Endothelial cell of umbilical vein (primary cell): ENCODE data around the gene CD48. TPM values are rescaled to one million over a fixed set of nuclear protein-coding genes. Genes with fewer than 3 reads are reported as not detected.

Experiments
- BruUV-seq: library from RNA; stranded (reverse); fragments of 400-500 nt; replicated peaks from 2 replicates; lab custom pipeline; 2021; lab: Mats Ljungman, UMichigan
- CTCF ChIA-PET: fragments of 300-600, 350-600 bp; sonication (Branson Sonifier 250); formaldehyde crosslinking; loops from one replicate; lab custom pipeline; 2021; ENCODE audit warnings: antibody characterized with exemption, inconsistent platforms; lab: Charles Lee
- POLR2A ChIA-PET: fragments of 300-600, 350-600 bp; sonication (Branson Sonifier 250); formaldehyde crosslinking; loops from one replicate; lab custom pipeline; 2021; ENCODE audit warnings: antibody characterized with exemption, inconsistent platforms; lab: Charles Lee
- DNase-seq: peaks from one replicate; pipeline ENCODE4 v3.0.0-alpha.2; 2011; ENCODE audit warnings: low read depth, low spot score
- FAIRE-seq: peaks from 2 replicates; lab custom pipeline; 2011; peaks lifted over from hg19 to GRCh38; lab: Jason Lieb, UNC
- H2AFZ ChIP-seq: 2 replicates; pipeline ENCODE4 v1.6.0; 2012; ENCODE audit warnings: low read depth, low read length, control low read depth, inconsistent platforms
- H3K27ac ChIP-seq: 2 replicates; pipeline ENCODE4 v1.5.1; 2011; ENCODE audit warnings: low read depth, mild to moderate bottlenecking, control low read depth, low read length, moderate library complexity; ENCODE audit not compliant: insufficient read depth
- H3K27me3 ChIP-seq, 2 experiments: 2 replicates each; pipeline versions ENCODE4 v1.6.0 to v1.6.1; 2011; ENCODE audit warnings: low read length in 2 of 2, mixed read lengths in 1 of 2; ENCODE audit not compliant: control insufficient read depth in 2 of 2, insufficient read depth in 2 of 2
- H3K36me3 ChIP-seq, 2 experiments: 2 replicates in 1 of 2; 3 replicates in 1 of 2; pipeline ENCODE4 v1.5.1; 2011; ENCODE audit warnings: low read length in 2 of 2, mild to moderate bottlenecking in 1 of 2, moderate library complexity in 1 of 2; ENCODE audit not compliant: control insufficient read depth in 2 of 2, insufficient read depth in 2 of 2; ENCODE audit errors: extremely low read depth in 1 of 2
- H3K4me1 ChIP-seq: 3 replicates; pipeline ENCODE4 v1.5.1; 2011; ENCODE audit warnings: mild to moderate bottlenecking, low read length; ENCODE audit not compliant: control insufficient read depth, insufficient read depth; ENCODE audit errors: extremely low read depth
- H3K4me2 ChIP-seq: 2 replicates; pipeline ENCODE4 v1.6.1; 2011; ENCODE audit warnings: low read length, control low read depth, mixed read lengths; ENCODE audit not compliant: insufficient read depth
- H3K4me3 ChIP-seq, 3 experiments: fragments of 200-600 bp in 1 of 3; sonication (generic), shearing (Covaris generic) in 1 of 3; replicated peaks in 1 of 3; 2 replicates each; pipeline ENCODE4 v1.5.1; 2011 to 2016; ENCODE audit warnings: control low read depth in 3 of 3, low read length in 3 of 3, mild to moderate bottlenecking in 2 of 3, inconsistent platforms in 1 of 3, low read depth in 1 of 3, moderate library complexity in 1 of 3; ENCODE audit not compliant: insufficient read depth in 1 of 3
- H3K79me2 ChIP-seq: 2 replicates; pipeline ENCODE4 v1.6.0; 2012; ENCODE audit warnings: low read length, inconsistent platforms; ENCODE audit not compliant: control insufficient read depth, insufficient read depth
- H3K9ac ChIP-seq: replicated peaks from 2 replicates; pipeline ENCODE3; 2011; ENCODE audit warnings: low read length, control low read depth; ENCODE audit not compliant: insufficient read depth; ENCODE audit errors: extremely low read depth
- H3K9me1 ChIP-seq: replicated peaks from 3 replicates; pipeline ENCODE4 v1.6.0; 2011; ENCODE audit warnings: mild to moderate bottlenecking, low read length; ENCODE audit not compliant: control insufficient read depth, insufficient read depth; ENCODE audit errors: extremely low read depth
- H3K9me3 ChIP-seq: replicated peaks from 2 replicates; pipeline ENCODE4 v1.5.1; 2012; ENCODE audit warnings: low read length, inconsistent platforms; ENCODE audit not compliant: control insufficient read depth, insufficient read depth
- H4K20me1 ChIP-seq: replicated peaks from 2 replicates; pipeline ENCODE3; 2011; ENCODE audit warnings: mild to moderate bottlenecking, low read length; ENCODE audit not compliant: control insufficient read depth, insufficient read depth; ENCODE audit errors: extremely low read depth
- EZH2 ChIP-seq: IDR thresholded peaks from 2 replicates; pipeline ENCODE4 v1.6.1; 2012; ENCODE audit warnings: borderline replicate concordance, low read depth, mild to moderate bottlenecking, moderate library complexity, low read length, inconsistent platforms; ENCODE audit not compliant: severe bottlenecking
- FOS ChIP-seq: IDR thresholded peaks from 2 replicates; pipeline ENCODE4 v1.6.1; 2011; ENCODE audit warnings: mild to moderate bottlenecking, low read length, moderate library complexity, borderline replicate concordance; ENCODE audit not compliant: insufficient read depth
- GATA2 ChIP-seq: IDR thresholded peaks from 2 replicates; pipeline ENCODE4 v1.7.0; 2011; ENCODE audit warnings: low read depth, mild to moderate bottlenecking, moderate library complexity, mixed read lengths, low read length; ENCODE audit not compliant: insufficient read length, insufficient read depth
- JUN ChIP-seq: IDR thresholded peaks from 2 replicates; pipeline ENCODE4 v1.6.1; 2011; ENCODE audit warnings: borderline replicate concordance, low read depth; ENCODE audit not compliant: insufficient read length, insufficient read depth
- MYC ChIP-seq: IDR thresholded peaks from one replicate; pipeline ENCODE4 v1.6.1; 2011; ENCODE audit warnings: mild to moderate bottlenecking, low read depth, low read length
- POLR2A ChIP-seq: IDR thresholded peaks from 2 replicates; pipeline ENCODE4 v1.6.1; 2012; ENCODE audit warnings: low read depth, mild to moderate bottlenecking, control low read depth, low read length
- POLR2AphosphoS5 ChIP-seq: IDR thresholded peaks from 2 replicates; pipeline ENCODE4 v1.6.1; 2012; ENCODE audit warnings: low read depth, mild to moderate bottlenecking, control low read depth, low read length, moderate library complexity; ENCODE audit not compliant: insufficient read depth
- dilution Hi-C: fragments of 300-500 bp; cut with MboI; formaldehyde crosslinking; loops from one replicate; pipeline ENCODE4 v1.15.0; 2019; ENCODE audit warnings: low sequenced_read_pairs; ENCODE audit not compliant: extremely low pct_ligation_motif_present
- intact Hi-C: fragments of 100-400 bp; cut with micrococcal nuclease; formaldehyde crosslinking; loops from one replicate; pipeline ENCODE4 v1.10.0; 2022
- polyA plus RNA-seq, 4 experiments: library from polyadenylated mRNA; depleted of rRNA in 3 of 4; stranded (reverse) in 3 of 4; unstranded in 1 of 4; fragments of >200 nt; gene quantifications; 2 replicates each; pipeline versions ENCODE4 v1.2.1 to v1.2.3, GENCODE V29; 2011 to 2012; ENCODE audit warnings: missing spikeins in 1 of 4
- total RNA-seq: library from RNA; stranded (reverse); gene quantifications from 2 replicates; pipeline ENCODE4 v1.2.3, GENCODE V29; 2021
- TF ChIP-seq, protein P1 (sequence below): IDR thresholded peaks from 2 replicates; pipeline ENCODE4 v1.6.1; 2011; ENCODE audit not compliant: insufficient read depth, insufficient read length
- TF ChIP-seq, protein P2 (sequence below), 2 donors: IDR thresholded peaks; 1 replicate in 1 of 2; 2 replicates in 1 of 2; pipeline ENCODE4 v1.5.1; 2011; ENCODE audit warnings: low read length in 2 of 2, mild to moderate bottlenecking in 2 of 2, moderate library complexity in 2 of 2, control low read depth in 1 of 2, inconsistent platforms in 1 of 2, low read depth in 1 of 2; ENCODE audit not compliant: insufficient read depth in 1 of 2; ENCODE audit errors: extremely low read depth in 1 of 2

CD48 gene
- total and polyA plus RNA-seq, 2 donors (not counting 3 experiments of a cell fraction or from before 2014, with no cell fraction given), result not detected

DNA sequence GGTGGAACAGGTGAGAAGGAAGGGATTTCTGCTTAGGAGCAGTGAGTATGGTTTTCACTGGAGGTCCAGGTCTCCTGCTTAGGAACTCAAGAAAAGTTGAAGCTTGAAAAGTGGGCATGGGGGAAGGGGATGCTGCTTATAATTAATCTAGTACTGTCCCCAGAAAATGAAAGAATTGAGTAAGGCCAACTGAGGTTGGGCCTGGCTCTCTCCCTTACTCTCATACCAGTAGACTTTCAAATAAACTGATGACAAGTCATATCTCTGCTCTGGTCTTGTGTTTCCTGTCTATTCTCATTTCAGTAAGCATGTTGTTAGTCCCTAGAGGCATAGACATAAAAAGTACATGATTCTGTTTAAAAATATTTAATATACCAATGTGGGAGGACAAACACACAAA, 26.4 kb downstream of the CD48 start:
- POLR2A ChIA-PET, result no interaction called here
- CTCF ChIA-PET, result interaction anchor here (1.0 kb wide), 1 partner anchor 10 kb away, joined by 6 read pairs; no protein-coding TSS in a partner anchor
- no peaks in the 10 kb centered on the region for H3K4me1 ChIP-seq
- dilution Hi-C loops (no loop called here), intact Hi-C loops (no loop called here)
- no peak overlapping the region for H3K9ac ChIP-seq
- H3K79me2 ChIP-seq, result no peaks in the 10 kb centered on the region
- no peaks in the 10 kb centered on the region for H3K36me3 ChIP-seq
- H3K27ac ChIP-seq, result no peak overlapping the region
- no peak for DNase-seq
- no peaks in the 10 kb centered on the region for H4K20me1 ChIP-seq
- H3K4me3 ChIP-seq, result no peak overlapping the region
- H2AFZ ChIP-seq, result no peak overlapping the region
- TF ChIP-seq GATA2 (no peak), EZH2 (no peak), FOS (no peak), POLR2AphosphoS5 (no peak), JUN (no peak), MYC (no peak), POLR2A (no peak)
- TF ChIP-seq, protein P1, sequence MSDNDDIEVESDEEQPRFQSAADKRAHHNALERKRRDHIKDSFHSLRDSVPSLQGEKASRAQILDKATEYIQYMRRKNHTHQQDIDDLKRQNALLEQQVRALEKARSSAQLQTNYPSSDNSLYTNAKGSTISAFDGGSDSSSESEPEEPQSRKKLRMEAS, result no peak
- TF ChIP-seq, protein P2, sequence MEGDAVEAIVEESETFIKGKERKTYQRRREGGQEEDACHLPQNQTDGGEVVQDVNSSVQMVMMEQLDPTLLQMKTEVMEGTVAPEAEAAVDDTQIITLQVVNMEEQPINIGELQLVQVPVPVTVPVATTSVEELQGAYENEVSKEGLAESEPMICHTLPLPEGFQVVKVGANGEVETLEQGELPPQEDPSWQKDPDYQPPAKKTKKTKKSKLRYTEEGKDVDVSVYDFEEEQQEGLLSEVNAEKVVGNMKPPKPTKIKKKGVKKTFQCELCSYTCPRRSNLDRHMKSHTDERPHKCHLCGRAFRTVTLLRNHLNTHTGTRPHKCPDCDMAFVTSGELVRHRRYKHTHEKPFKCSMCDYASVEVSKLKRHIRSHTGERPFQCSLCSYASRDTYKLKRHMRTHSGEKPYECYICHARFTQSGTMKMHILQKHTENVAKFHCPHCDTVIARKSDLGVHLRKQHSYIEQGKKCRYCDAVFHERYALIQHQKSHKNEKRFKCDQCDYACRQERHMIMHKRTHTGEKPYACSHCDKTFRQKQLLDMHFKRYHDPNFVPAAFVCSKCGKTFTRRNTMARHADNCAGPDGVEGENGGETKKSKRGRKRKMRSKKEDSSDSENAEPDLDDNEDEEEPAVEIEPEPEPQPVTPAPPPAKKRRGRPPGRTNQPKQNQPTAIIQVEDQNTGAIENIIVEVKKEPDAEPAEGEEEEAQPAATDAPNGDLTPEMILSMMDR (IDR thresholded peaks at IDR 0.05; ENCODE audit: extremely low read depth in 1 of 2, insufficient read depth in 1 of 2, low read depth in 1 of 2, low read length in 2 of 2), result no peak
- no peak overlapping the region for H3K4me2 ChIP-seq
- H3K27me3 ChIP-seq, result peaks cover 0 to 4% of the 10 kb centered on the region in 2 experiments
- H3K9me3 ChIP-seq, result no peaks in the 10 kb centered on the region
- H3K9me1 ChIP-seq, result no peaks in the 10 kb centered on the region
- FAIRE-seq, result no peak
- BruUV-seq, result no TSS peak
